ENCODE measurements around the gene ALPI.
"Not testable (repeated sequence)": the region's sequence is repeated elsewhere in the genome, so short reads cannot be mapped to it uniquely, and the experiment has no call there.

ALPI gene

GRCh38 chr2:232421189-232421785 is 34.7 kb upstream of the ALPI start:
- DNase-seq (ENCODE audit: low read depth), result no peak

DNA sequence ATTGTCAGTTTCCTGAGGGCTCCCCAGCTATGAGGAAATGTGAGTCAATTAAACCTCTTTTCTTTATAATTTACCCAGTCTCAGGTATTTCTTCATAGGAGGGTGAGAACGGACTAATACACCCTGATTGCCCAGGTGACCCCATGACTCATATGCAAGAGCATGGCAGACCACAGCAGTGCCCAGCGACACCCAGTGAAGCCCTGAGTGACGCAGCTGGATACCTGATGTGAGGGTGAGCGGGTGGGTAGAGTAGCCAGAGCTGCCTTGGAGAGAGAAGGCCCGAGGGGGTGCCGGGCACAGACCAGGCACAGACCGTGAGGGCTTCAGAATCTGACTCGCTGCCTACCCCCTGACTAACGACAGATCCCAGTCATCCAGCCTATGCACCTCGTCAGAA is 33.9 kb upstream of the ALPI start:
- DNase-seq (ENCODE audit: low read depth), result no peak

GRCh38 chr2:232422996-232423395 is 33.0 kb upstream of the ALPI start:
- not testable (repeated sequence) for DNase-seq (ENCODE audit: low read depth)

DNA sequence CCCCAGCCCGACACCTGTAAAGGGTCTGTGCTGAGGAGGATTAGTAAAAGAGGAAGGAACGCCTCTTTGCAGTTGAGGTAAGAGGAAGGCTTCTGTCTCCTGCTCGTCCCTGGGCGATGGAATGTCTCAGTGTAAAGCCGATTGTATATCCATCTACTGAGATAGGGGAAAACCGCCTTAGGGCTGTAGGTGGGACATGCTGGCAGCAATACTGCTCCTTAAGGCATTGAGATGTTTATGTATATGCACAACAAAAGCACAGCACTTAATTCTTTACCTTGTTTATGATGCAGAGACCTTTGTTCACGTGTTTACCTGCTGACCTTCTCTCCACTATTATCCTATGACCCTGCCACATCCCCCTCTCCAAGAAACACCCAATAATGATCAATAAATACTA is 32.5 kb upstream of the ALPI start:
- DNase-seq (ENCODE audit: low read depth), result not testable (repeated sequence)

DNA sequence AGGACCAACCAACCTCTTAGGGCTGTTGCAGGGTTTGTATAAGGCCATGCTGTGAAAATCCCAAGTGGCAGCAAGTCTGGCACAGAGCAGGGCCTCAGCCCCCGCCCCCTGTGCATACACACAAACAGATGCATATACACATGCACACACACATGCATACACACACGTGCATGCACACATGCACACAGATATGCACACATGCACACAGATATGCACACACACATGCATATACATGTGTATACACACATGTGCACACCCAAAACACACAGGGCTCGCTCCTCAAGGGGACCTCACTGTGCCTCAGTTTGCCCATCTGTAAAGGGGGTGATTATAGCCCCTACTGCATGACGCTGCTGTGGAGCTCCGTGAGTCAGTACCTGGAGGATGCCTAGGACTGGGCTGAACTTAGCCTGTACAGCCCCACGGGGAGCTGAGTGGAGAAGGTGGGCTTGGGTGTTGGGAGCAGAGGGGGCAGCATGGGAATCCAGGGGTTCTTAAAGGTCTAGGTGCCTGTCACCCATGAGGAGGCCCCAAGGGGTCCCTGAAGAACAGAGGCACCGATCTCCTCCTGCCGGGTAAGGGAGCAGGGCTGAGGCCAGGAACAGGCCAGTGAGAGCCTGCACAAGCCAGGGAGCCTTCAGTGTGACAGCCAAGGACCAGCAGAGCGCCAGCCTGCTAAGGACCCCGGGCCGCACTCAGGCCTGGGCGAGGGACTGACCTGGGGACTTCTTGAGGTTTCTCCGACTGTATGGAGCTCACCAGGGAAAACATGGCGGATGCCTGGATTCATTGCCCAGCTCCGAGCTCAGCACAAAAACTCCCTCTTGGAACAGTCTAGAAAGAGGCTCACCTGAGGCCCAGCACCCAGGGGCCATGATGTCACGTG is 24.0 kb upstream of the ALPI start:
- no peak for DNase-seq (ENCODE audit: low read depth)

- DNase-seq (ENCODE audit: low read depth), result no peak
Measured at GRCh38 chr2:232432598-232433184, 23.3 kb upstream of the ALPI start.

- DNase-seq (ENCODE audit: low read depth), result not testable (repeated sequence)
Measured at GRCh38 chr2:232433622-232434021, 22.3 kb upstream of the ALPI start.

DNA sequence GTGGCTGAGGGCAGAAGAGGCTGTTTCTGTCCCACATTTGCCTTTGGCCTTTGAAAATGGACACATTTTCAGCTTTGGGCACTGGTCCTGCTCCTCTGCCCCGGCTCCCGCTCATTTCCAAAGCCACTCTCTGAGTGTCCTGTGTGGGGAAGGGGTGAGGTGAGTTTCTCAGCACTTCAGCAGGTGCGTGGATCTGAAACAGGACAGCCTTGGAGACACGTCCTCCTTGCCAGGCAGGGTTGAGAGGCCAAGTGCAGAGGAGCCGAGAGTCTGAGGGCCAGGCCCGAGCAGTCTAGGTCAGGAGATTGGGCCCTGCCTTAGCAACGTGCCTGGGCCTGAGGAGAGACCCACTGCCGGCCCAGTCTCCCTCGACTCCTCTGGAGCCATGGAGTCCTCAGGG is 21.9 kb upstream of the ALPI start:
- DNase-seq (ENCODE audit: low read depth), result no peak

GRCh38 chr2:232434563-232435374 is 21.2 kb upstream of the ALPI start:
- no peak for DNase-seq (ENCODE audit: low read depth)

- no peak for DNase-seq (ENCODE audit: low read depth)
Measured at GRCh38 chr2:232435375-232435648, 20.6 kb upstream of the ALPI start.

DNA sequence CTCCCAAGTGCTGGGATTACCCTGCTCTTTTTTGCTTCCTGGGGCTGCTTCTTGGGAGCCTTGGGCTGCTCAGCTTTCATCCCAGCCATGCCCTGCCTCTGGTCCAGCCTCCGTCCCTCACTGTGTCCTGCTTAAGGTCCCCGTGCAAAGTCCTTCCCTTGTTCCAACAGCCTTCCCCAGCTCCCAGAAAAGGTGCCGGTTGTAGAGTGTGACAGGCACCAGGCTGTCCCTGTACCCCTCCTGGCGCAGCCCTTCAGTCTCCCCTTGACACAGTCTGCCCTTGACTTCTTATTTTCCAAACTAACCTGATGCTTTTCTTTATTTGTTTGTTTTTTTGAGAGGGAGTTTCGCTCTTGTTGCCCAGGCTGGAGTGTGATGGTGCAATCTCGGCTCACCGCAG is 20.1 kb upstream of the ALPI start:
- DNase-seq (ENCODE audit: low read depth), result no peak

GRCh38 chr2:232436381-232437194 is 19.4 kb upstream of the ALPI start:
- no peak for DNase-seq (ENCODE audit: low read depth)

DNA sequence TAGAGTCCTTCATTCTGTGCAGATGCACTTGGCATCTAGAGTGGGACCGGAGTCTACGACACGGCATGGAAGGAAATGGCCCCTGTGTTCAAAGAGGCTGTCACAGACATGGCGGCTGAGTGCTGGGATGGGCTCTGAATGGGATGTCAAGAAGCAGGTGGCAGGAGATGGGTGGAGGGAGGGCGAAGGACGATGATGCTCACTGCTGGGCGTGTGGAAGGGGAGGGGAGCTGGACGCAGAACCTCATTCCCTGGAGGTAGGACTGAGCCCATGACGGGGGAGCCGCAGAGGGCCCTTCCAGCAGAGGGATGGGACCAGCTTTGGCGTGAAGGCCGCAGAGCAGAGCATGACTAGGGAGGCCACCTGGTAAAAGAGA is 18.8 kb upstream of the ALPI start:
- DNase-seq (ENCODE audit: low read depth), result no peak

DNA sequence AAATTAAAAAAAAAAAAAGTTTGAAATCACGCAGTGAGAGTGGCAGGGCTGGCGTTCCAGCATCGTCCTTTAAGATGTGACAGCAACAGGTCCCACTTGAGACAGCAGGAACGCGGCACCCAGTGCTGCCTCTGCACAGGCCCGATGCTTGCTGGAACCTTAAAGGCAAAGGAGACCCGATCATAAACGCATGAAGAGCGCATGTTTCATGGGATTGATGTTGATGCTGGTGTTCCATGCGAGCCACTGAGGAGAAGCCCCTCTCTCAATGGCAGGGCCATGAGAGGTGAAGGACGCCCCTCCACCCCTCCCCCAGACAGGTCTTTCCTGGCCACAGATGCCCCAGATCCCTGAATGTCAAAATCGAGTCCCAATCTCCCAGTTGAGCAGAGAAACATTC is 17.9 kb upstream of the ALPI start:
- DNase-seq (ENCODE audit: low read depth), result no peak

- no peak for DNase-seq (ENCODE audit: low read depth)
Measured at GRCh38 chr2:232438951-232439757, 16.8 kb upstream of the ALPI start.

DNA sequence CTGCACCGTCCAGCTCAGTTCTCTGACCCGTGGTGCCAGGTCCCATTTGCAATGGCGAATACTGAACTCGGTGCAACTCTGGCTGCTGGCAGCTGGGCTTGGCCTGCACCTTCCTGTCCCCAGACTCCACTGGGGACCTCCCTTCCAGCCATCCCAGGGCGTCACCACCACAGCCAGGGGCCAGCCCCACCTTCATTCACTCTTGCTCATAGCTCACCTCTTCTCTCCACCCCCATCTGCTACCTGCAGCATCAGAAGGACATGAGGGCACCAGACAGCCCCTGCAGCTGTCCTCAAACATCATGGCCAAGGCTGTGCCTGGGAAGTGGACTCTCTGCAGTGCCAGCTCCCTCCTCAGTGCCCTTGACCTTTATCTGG is 16.2 kb upstream of the ALPI start:
- no peak for DNase-seq (ENCODE audit: low read depth)

DNA sequence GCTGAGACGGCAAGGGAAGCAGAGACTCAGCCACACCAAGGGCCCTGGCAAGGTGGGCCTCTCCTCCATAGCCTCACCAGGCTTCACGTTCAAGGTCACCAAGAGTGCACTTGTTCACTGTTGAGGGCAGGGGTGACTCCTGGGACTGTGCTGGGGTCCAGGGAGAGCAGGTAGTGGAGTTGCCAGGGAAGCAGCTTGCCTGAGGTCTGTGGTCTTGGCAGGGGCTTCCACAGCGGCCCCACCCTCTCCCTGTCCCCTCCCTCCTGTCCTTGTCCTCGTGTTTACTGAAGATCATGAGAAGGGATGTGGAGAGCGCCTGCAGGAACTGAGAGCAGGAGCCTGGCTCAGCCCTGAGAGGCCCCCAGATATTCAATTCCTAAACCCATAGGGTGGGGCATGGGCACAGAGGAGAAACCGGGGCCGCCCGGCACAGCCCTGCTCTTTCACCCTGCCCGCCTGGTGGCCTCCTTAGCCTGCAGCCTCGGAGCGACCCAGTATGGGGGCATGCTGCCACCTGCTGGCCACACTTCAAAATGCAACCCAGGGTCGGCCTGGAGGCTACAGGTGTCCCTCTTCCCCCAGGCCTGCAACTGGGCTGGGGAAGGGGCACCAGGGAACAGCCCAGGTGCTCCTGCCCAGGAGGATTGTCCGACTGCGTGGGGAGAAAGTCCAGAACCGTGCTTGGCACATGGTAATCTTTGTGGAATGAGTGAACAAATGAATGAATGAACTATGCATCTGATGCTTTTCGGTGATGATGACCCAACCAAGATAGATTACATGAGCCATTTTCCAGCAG is 15.5 kb upstream of the ALPI start:
- peak; percentile 80 for DNase-seq (ENCODE audit: low read depth)

DNA sequence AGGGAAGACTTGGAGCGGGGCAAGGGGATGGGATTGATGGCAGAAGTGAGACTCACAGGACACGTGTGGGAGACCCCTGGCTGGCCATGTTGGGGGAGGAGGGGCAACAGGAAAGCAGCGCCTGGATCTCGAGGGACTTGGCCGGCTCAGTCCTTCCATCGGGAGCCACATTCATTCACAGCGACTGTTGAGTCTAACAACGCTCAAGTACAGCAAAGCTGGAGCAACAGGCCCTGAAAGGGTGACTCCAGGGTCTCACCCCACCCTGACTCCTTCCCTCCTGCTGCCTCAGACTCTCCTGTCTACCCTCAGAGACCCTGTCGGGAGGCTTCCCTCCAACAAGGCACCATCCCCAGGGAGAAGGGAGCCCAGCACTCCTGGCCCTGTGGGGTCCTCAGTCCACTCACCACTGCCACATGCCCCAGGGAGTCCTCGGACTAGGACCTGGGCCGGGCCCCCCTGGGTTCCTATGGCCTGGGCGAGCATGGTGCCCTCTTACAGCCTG is 14.8 kb upstream of the ALPI start:
- DNase-seq (ENCODE audit: low read depth), result no peak

DNA sequence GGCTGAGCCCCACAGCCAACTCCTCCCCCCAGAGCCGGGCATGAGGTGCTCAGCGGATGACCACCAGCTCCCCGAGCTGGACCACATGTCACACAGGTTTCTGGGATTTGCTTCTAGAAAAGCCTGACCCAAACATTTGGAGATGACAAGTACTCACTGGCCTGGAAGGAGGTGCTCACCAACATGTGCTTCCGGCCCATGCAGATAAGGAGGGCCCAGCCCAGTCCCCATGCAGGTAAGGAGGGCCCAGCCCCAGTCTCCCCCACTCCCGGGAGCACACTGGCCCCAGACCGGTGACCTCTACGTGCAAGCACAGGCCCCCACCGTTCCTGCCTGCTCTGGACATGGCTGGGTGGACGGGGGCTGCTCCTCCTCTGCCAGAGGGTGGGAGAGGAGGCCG is 14.0 kb upstream of the ALPI start:
- not testable (repeated sequence) for DNase-seq (ENCODE audit: low read depth)

DNA sequence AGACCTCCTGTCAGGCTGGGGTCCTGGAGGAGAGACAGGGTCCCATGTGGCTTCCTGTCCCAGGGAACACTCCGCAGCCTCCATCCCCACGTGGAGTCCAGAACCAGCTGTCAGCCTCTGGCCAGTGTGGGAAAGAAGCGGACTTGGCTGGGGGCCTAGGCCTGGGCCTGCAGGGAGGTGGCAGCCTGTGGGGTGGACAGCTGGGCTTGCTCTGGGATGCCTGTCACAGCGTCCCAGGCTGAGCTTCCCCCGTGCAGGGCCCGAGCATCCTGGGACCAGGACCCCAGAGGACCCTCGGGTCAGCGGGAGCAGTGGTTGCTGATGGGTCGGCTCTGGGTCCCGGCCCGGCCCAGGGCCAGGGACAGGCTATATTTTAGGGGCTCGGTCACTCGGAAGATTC is 13.5 kb upstream of the ALPI start:
- DNase-seq (ENCODE audit: low read depth), result not testable (repeated sequence)
